ENCODE results near the gene DAB2IP.

DAB2IP gene

GRCh38 chr9:121808781-121809180, 157.3 kb downstream of the DAB2IP start:
- no peaks in the 10 kb centered on the region for H4K20me1 ChIP-seq (ENCODE audit: control insufficient read depth, insufficient read depth, low read depth, low read length)
- no peak overlapping the region for H3K4me3 ChIP-seq (ENCODE audit: low read length)
- no peaks in the 10 kb centered on the region for H3K4me1 ChIP-seq (ENCODE audit: control insufficient read depth, low read length)
- no peaks in the 10 kb centered on the region for H3K27me3 ChIP-seq (ENCODE audit: control insufficient read depth, low read length)
- H3K4me2 ChIP-seq (ENCODE audit: low read length): no peak overlapping the region
- no peaks in the 10 kb centered on the region for H3K79me2 ChIP-seq (ENCODE audit: control insufficient read depth, low read length)
- no peaks in the 10 kb centered on the region for H3K36me3 ChIP-seq (ENCODE audit: control insufficient read depth, low read length)
- TF ChIP-seq CTCF (IDR thresholded peaks at IDR 0.05; ENCODE audit: low read depth, low read length, poor library complexity, severe bottlenecking): no peak
- no peak for TF ChIP-seq EZH2phosphoT487 (IDR thresholded peaks at IDR 0.05; ENCODE audit: borderline replicate concordance, low read length)
- no peaks in the 10 kb centered on the region for H3F3A ChIP-seq (ENCODE audit: control insufficient read depth, insufficient read depth)
- no peaks in the 10 kb centered on the region for H3K9me2 ChIP-seq (replicated peaks; ENCODE audit: control insufficient read depth, low read length)
- H3K27ac ChIP-seq (ENCODE audit: low read depth, low read length): no peak overlapping the region
- no peaks in the 10 kb centered on the region for H3K9me3 ChIP-seq (ENCODE audit: control insufficient read depth, insufficient read depth, low read length)

GRCh38 chr9:121809356-121810050, 158.1 kb downstream of the DAB2IP start:
- Histone ChIP-seq H3F3A (ENCODE audit: control insufficient read depth, insufficient read depth) (no peaks in the 10 kb centered on the region), H3K9me3 (ENCODE audit: control insufficient read depth, insufficient read depth, low read length) (no peaks in the 10 kb centered on the region), H3K79me2 (ENCODE audit: control insufficient read depth, low read length) (no peaks in the 10 kb centered on the region), H3K36me3 (ENCODE audit: control insufficient read depth, low read length) (no peaks in the 10 kb centered on the region), H3K4me3 (ENCODE audit: low read length) (no peak overlapping the region), H3K9me2 (replicated peaks; ENCODE audit: control insufficient read depth, low read length) (no peaks in the 10 kb centered on the region), H3K27me3 (ENCODE audit: control insufficient read depth, low read length) (no peaks in the 10 kb centered on the region), H4K20me1 (ENCODE audit: control insufficient read depth, insufficient read depth, low read depth, low read length) (no peaks in the 10 kb centered on the region), H3K4me2 (ENCODE audit: low read length) (no peak overlapping the region), H3K27ac (ENCODE audit: low read depth, low read length) (no peak overlapping the region), H3K4me1 (ENCODE audit: control insufficient read depth, low read length) (no peaks in the 10 kb centered on the region)
- TF ChIP-seq CTCF (IDR thresholded peaks at IDR 0.05; ENCODE audit: low read depth, low read length, poor library complexity, severe bottlenecking) (no peak), EZH2phosphoT487 (IDR thresholded peaks at IDR 0.05; ENCODE audit: borderline replicate concordance, low read length) (no peak)

- H3F3A ChIP-seq (ENCODE audit: control insufficient read depth, insufficient read depth): no peaks in the 10 kb centered on the region
- H3K36me3 ChIP-seq (ENCODE audit: control insufficient read depth, low read length): no peaks in the 10 kb centered on the region
- no peak overlapping the region for H3K4me2 ChIP-seq (ENCODE audit: low read length)
- TF ChIP-seq CTCF (IDR thresholded peaks at IDR 0.05; ENCODE audit: low read depth, low read length, poor library complexity, severe bottlenecking) (no peak), EZH2phosphoT487 (IDR thresholded peaks at IDR 0.05; ENCODE audit: borderline replicate concordance, low read length) (no peak)
- H3K4me1 ChIP-seq (ENCODE audit: control insufficient read depth, low read length): no peaks in the 10 kb centered on the region
- no peaks in the 10 kb centered on the region for H3K27me3 ChIP-seq (ENCODE audit: control insufficient read depth, low read length)
- H3K9me2 ChIP-seq (replicated peaks; ENCODE audit: control insufficient read depth, low read length): no peaks in the 10 kb centered on the region
- no peaks in the 10 kb centered on the region for H3K79me2 ChIP-seq (ENCODE audit: control insufficient read depth, low read length)
- H3K9me3 ChIP-seq (ENCODE audit: control insufficient read depth, insufficient read depth, low read length): no peaks in the 10 kb centered on the region
- no peak overlapping the region for H3K27ac ChIP-seq (ENCODE audit: low read depth, low read length)
- H4K20me1 ChIP-seq (ENCODE audit: control insufficient read depth, insufficient read depth, low read depth, low read length): no peaks in the 10 kb centered on the region
- no peak overlapping the region for H3K4me3 ChIP-seq (ENCODE audit: low read length)
Measured at GRCh38 chr9:121810489-121810888, 159.1 kb downstream of the DAB2IP start.
